Adrenal gland (tissue), 19 donors: ENCODE measurements around the gene BCL7B. TPM values are rescaled to one million over a fixed set of nuclear protein-coding genes. Genes with fewer than 3 reads are reported as not detected.

Experiments
- DNase-seq, 7 donors: peaks; one replicate each; pipeline ENCODE4 v3.0.0-alpha.2; 2019 to 2020
- H3K27ac ChIP-seq, 5 donors: fragments of 200-600 bp; sonication (generic) in 4 of 5; 1 replicate in 3 of 5; 2 replicates in 2 of 5; pipeline versions ENCODE4 v1.5.1 to v1.8.0; 2016 to 2020; ENCODE audit warnings: mild to moderate bottlenecking in 1 of 5
- H3K27me3 ChIP-seq: fragments of 200-600 bp; 2 replicates; pipeline ENCODE4 v1.8.0; 2021
- H3K36me3 ChIP-seq, 2 donors: fragments of 200-600 bp; replicated peaks in 1 of 2; 1 replicate in 1 of 2; 2 replicates in 1 of 2; pipeline versions ENCODE4 v1.5.1 to v1.8.0; 2018 to 2022
- H3K4me1 ChIP-seq, 2 donors: fragments of 200-600 bp; replicated peaks in 1 of 2; 1 replicate in 1 of 2; 2 replicates in 1 of 2; pipeline versions ENCODE4 v1.5.1 to v1.8.0; 2018 to 2021
- H3K4me3 ChIP-seq, 4 donors: fragments of 200-600 bp; sonication (generic) in 3 of 4; one replicate each; pipeline ENCODE4 v1.5.1; 2016 to 2018
- H3K9me3 ChIP-seq, 3 donors: fragments of 200-600 bp; sonication (generic) in 1 of 3; replicated peaks in 1 of 3; 1 replicate in 2 of 3; 2 replicates in 1 of 3; pipeline versions ENCODE4 v1.5.1 to v1.8.0; 2016 to 2021
- CTCF ChIP-seq, 6 experiments: fragments of 450-650 bp in 4 of 6; fragments of 200-600 bp in 2 of 6; sonication (generic) in 1 of 6; IDR thresholded peaks; 1 replicate in 5 of 6; 2 replicates in 1 of 6; pipeline versions ENCODE4 v1.5.1 to v1.8.0; 2016 to 2021; ENCODE audit warnings: antibody characterized with exemption in 6 of 6, mild to moderate bottlenecking in 2 of 6, moderate library complexity in 1 of 6
- POLR2A ChIP-seq, 2 donors: fragments of 450-650 bp; IDR thresholded peaks; one replicate each; pipeline ENCODE4 v1.6.1; 2017; ENCODE audit warnings: antibody characterized with exemption in 2 of 2, mild to moderate bottlenecking in 2 of 2, moderate library complexity in 1 of 2
- WGBS, 4 donors: extraction: QIAGEN DNeasy Blood & Tissue Kit in 2 of 4; methylation state at CpG; one replicate each; pipeline versions ENCODE4 v1.1.5 to v1.1.7; 2013 to 2017; 5-methylcytosine and 5-hydroxymethylcytosine counted together
- intact Hi-C, 2 donors: fragments of 100-400 bp; cut with DNase I; formaldehyde crosslinking; loops; one replicate each; pipeline versions ENCODE4 v1.14.1 to v1.15.0; 2022 to 2023
- long read RNA-seq, 10 donors: library from polyadenylated mRNA in 3 of 10; unstranded in 2 of 10; stranded (forward) in 1 of 10; transcript quantifications; one replicate each; pipeline ENCODE4 v2.0.0 and lab custom pipeline, GENCODE V29; 2021 to 2026
- polyA plus RNA-seq, 3 donors: library from polyadenylated mRNA; stranded (reverse); fragments of 200-250 nt in 2 of 3; fragments of 350-450 nt in 1 of 3; fragmentation: Illumina TruSeq in 1 of 3; extraction: RNeasy Lipid Tissue Mini Kit (QIAGEN cat#74804) in 1 of 3; gene quantifications; one replicate each; pipeline ENCODE4 v1.2.3, GENCODE V29; 2013 to 2014
- total RNA-seq, 9 donors: library from RNA; depleted of rRNA in 4 of 9; stranded (reverse); fragments of >200 nt in 4 of 9; fragments of 120-200 nt in 1 of 9; fragmentation: NEBNext Ultra II Directional in 1 of 9; extraction: Animal tissue kit (Norgen Biotek cat#: 25700) in 1 of 9; gene quantifications; one replicate each; pipeline versions ENCODE4 v1.1.0 to v1.2.4, GENCODE V29; 2013 to 2023
- donor health status: healthy with polysubstance abuse.
- donor health status: Bipolar disorder and iron deficiency.
- donor health status: DM: yes; HTN: yes; CAD: no.
- donor health status: DM: no; HTN: no; CAD: no.
- donor health status: DM: no; HTN: no; CAD: no.
- donor health status: DM: yes; HTN: yes; CAD: no.

The BCL7B gene
- total RNA-seq = 10 to 100 TPM; 19.0 to 97.9 (median 64.2) TPM
- 10 to 100 TPM; 76.1 to 87.2 (median 77.7) TPM for polyA plus RNA-seq
- long read RNA-seq, donor 1, transcript BCL7B-213 (3 exons, 1,802 nt) = minor isoform, 5 of 37 reads
- long read RNA-seq, donor 1, transcript BCL7B-201 (6 exons, 1,975 nt) = major isoform, 17 of 37 reads
- long read RNA-seq, donor 1, partial matches to known transcripts = 13 of 37 reads
- long read RNA-seq, donor 1, other reads (novel, unspliced or antisense) = 0 of 37 reads
- long read RNA-seq, donor 2, transcript BCL7B-201 (6 exons, 1,975 nt) = major isoform, 9 of 15 reads
- long read RNA-seq, donor 2, partial matches to known transcripts = 0 of 15 reads
- long read RNA-seq, donor 2, other reads (novel, unspliced or antisense) = 0 of 15 reads
- long read RNA-seq, donor 3, transcript BCL7B-201 (6 exons, 1,975 nt) = major isoform, 8 of 18 reads
- long read RNA-seq, donor 3, partial matches to known transcripts = 6 of 18 reads
- long read RNA-seq, donor 3, other reads (novel, unspliced or antisense) = 0 of 18 reads
- long read RNA-seq, donor 4, transcript BCL7B-201 (6 exons, 1,975 nt) = major isoform, 13 of 26 reads
- long read RNA-seq, donor 4, partial matches to known transcripts = 2 of 26 reads
- long read RNA-seq, donor 4, other reads (novel, unspliced or antisense) = 1 of 26 reads
- long read RNA-seq, donor 5, transcript BCL7B-201 (6 exons, 1,975 nt) = major isoform, 111 of 155 reads
- long read RNA-seq, donor 5, transcript BCL7B-206 (7 exons, 985 nt) = minor isoform, 16 of 155 reads
- long read RNA-seq, donor 5, transcript BCL7B-205 (5 exons, 887 nt) = minor isoform, 8 of 155 reads
- long read RNA-seq, donor 5, transcript BCL7B-202 (5 exons, 1,458 nt) = minor isoform, 5 of 155 reads
- long read RNA-seq, donor 5, partial matches to known transcripts = 0 of 155 reads
- long read RNA-seq, donor 5, other reads (novel, unspliced or antisense) = 10 of 155 reads
- long read RNA-seq, donor 6, partial matches to known transcripts = 1 of 14 reads
- long read RNA-seq, donor 6, other reads (novel, unspliced or antisense) = 7 of 14 reads
- long read RNA-seq, donor 7, partial matches to known transcripts = 5 of 10 reads
- long read RNA-seq, donor 7, other reads (novel, unspliced or antisense) = 0 of 10 reads
- long read RNA-seq, donor 8, transcript BCL7B-201 (6 exons, 1,975 nt) = major isoform, 30 of 62 reads
- long read RNA-seq, donor 8, partial matches to known transcripts = 30 of 62 reads
- long read RNA-seq, donor 8, other reads (novel, unspliced or antisense) = 0 of 62 reads
- long read RNA-seq, donor 9, partial matches to known transcripts = 0 of 7 reads
- long read RNA-seq, donor 9, other reads (novel, unspliced or antisense) = 0 of 7 reads
- long read RNA-seq, donor 10, transcript BCL7B-201 (6 exons, 1,975 nt) = major isoform, 6 of 13 reads
- long read RNA-seq, donor 10, partial matches to known transcripts = 0 of 13 reads
- long read RNA-seq, donor 10, other reads (novel, unspliced or antisense) = 0 of 13 reads

GRCh38 chr7:73557397-73558257, at the start of gene BCL7B:
TSS of gene BCL7B (minus strand) at chr7:73557690. CDS start at chr7:73557578, 112 bp downstream.
- intact Hi-C loops = no loop called here
- 4 to 26% (median 15%) methylated on average over 11 to 83 of the region's 83 CpGs for WGBS, 4 donors
- H3K4me1 ChIP-seq = peaks cover 16 to 33% of the 10 kb centered on the region in 2 donors
- H3K27me3 ChIP-seq = no peaks in the 10 kb centered on the region
- H3K4me3 ChIP-seq = peak within 1 kb of the TSS in 3 of 4 donors; percentile 36 to 99 (median 56)
- peak within 1 kb of the TSS; percentile 97 to 100 (median 99) for H3K27ac ChIP-seq
- no peak for TF ChIP-seq CTCF (IDR thresholded peaks at IDR 0.05)
- TF ChIP-seq POLR2A (IDR thresholded peaks at IDR 0.05) = peak; percentile 54 to 79
- peaks cover 0 to 9% of the 10 kb centered on the region in 2 donors for H3K36me3 ChIP-seq
- peak; percentile 61 to 78 (median 69) for DNase-seq
- H3K9me3 ChIP-seq = no peaks in the 10 kb centered on the region

- Histone ChIP-seq H3K4me1 (peaks cover 0 to 6% of the 10 kb centered on the region in 2 donors), H3K36me3 (no peaks in the 10 kb centered on the region), H3K9me3 (no peaks in the 10 kb centered on the region), H3K27me3 (no peaks in the 10 kb centered on the region), H3K4me3 (no peak overlapping the region), H3K27ac (no peak overlapping the region)
- WGBS, 4 donors = 76 to 89% (median 79%) methylated on average over 17 to 23 of the region's 23 CpGs
- intact Hi-C loops = loop anchor here (2.0 to 10.0 kb wide), 4 partner anchors 62 to 249 kb away; partner anchors contain the start of gene VPS37D (in 2 of the 2)
- TF ChIP-seq CTCF (IDR thresholded peaks at IDR 0.05) = no peak
- no peak for DNase-seq
Measured at GRCh38 chr7:73605601-73606220, 48.2 kb upstream of the BCL7B start.
